Stimulated activated CD8-positive, alpha-beta memory T cell treated with anti-CD3 and anti-CD28 coated beads, Interleukin-4, amount 100 ng/mL, for 1 hour (primary cell): ENCODE results near the gene AMDHD1.

ENCODE experiments used
- DNase-seq, 2 donors: peaks; one replicate each; pipeline ENCODE4 v3.0.0-alpha.2; 2020; ENCODE audit warnings: low read depth in 2 of 2, low spot score in 1 of 2

The AMDHD1 gene

DNA sequence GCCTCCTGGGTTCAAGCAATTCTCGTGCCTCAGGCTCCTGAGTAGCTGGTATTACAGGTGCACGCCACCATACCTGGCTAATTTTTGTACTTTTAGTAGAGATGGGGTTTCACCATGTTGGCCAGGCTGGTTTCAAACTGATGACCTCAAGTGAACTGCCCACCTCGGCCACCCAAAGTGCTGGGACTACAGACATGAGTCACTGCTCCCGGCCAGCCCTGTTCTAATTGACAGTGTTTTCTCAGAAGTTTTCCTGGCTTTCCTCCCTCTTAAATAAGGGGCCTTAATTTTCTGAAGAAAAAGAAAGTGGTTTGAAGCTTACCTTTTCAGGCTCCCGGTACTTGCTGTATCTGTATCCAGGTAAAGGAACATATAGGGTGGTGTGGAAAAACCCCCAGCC lies 51.3 kb downstream of the AMDHD1 start:
- DNase-seq = no peak

DNA sequence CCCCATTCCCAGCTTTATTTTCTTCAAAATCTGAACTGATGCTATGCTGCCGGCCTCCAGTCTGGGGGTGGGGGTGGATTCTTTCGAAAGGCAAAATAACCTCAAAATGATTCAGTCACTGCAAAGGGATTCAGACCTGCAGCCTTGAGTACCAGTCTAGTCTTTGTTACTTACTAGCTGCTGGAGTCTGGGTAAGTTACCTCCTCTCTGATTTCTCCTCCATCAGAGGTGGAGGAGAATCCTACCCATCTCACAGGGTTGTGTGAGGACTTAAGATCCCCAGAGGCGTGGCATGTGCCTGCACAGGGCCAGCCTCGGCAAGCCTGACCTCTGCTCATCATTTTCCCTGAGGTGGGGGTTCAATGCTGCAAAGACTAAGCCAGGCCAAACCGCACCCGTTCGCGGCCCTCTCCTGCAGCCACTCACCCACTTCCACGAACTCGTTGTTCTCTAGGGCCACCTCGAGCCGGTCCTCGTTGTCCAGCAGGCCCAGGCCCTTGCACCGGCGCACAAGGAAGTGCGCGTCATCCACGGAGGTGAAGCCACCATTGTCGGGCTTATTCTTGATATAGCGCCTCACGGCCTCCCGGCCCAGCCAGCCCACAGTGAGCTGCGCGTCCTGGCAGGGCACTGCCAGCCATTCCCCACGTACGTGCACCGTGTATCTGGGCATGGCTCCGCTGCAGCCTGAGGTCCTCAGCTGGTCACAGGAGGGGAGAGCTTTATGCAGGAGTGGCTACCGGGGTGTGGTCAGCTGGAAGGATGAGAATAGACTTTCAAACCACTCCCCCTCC lies 52.3 kb downstream of the AMDHD1 start:
- no peak for DNase-seq

DNA sequence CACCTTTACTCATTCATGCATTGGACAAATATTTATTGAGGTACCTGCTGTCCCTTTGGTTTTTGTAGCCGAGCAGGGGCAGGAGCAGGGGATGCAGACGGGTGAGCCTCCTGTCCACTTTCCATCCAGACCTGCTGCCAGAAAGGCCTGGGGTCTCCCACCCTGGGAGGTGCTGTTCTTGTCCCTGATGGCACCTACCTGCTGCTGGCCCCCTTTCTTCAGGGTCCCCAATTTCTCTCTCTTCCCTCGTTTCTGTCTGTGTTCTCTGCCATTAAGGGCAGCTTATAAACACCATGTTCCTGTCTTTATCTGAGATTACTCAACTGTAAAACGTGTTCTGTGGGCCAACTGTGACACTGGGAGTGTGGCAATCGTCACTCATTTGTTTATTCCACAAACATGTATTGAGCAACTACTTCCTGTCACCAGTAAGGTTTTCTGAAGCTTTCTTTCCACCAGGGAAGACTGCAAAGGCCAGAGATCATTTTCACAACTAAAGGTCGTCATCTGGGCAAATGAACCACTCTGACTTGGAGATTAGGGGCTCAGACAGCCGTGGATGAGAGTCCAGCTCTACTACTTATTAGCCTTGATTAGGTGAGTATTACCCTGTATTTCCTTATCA lies 53.0 kb downstream of the AMDHD1 start, which contains the start of gene HAL:
TSS of gene HAL (minus strand) at position 311 of the 625 bp plus-strand sequence. CDS start 434 bp downstream, outside the sequence.
- DNase-seq = no peak

DNA sequence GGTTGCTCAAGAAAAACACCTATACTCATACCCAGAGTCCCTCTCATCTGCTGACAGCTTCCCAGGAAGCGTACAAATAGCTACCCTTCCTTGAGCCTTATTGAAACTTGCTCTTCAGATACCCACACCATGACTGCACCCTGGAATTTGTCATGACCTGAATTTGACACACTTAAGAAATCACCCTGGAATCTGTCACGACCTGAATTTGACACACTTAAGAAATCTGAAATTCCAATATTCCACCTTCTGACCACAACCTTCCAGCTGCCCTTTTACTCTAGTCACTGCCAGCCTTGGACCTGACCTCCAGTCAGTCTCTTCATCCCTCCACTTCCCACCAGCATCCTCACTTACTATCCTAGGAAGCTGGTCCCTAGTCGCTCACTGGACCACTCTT lies 54.1 kb downstream of the AMDHD1 start:
- DNase-seq = no peak

GRCh38 chr12:95997911-95998510 lies 54.9 kb downstream of the AMDHD1 start:
- no peak for DNase-seq

GRCh38 chr12:95998611-95999286 lies 55.6 kb downstream of the AMDHD1 start:
- DNase-seq = peak in 1 of 2 donors; percentile 4

GRCh38 chr12:95999484-95999883 lies 56.4 kb downstream of the AMDHD1 start:
- DNase-seq = no peak

- no peak for DNase-seq
Observed at GRCh38 chr12:96000858-96001257, 57.7 kb downstream of the AMDHD1 start.

DNA sequence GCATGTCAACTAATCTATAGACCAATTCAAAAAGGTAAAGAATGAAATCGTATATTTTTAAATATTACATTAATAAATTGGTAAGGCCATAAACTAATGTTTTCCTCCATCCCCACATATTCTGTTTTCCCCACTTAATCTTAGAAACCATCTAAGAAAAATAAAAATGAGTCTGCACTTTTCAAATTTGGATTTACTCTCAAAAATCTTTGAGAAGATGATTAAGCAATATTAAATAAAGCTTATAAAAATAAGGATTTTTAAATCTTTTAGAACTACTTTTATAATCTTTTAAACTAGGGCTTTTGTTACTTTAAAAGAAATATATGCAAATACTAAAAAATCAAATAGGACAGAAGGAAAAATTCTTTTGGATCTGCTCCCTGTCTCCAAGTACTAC lies 63.6 kb downstream of the AMDHD1 start:
- no peak for DNase-seq

- no peak for DNase-seq
Observed at GRCh38 chr12:96007729-96008128, 64.6 kb downstream of the AMDHD1 start.

GRCh38 chr12:96014943-96015599 lies 71.9 kb downstream of the AMDHD1 start:
- DNase-seq = no peak

GRCh38 chr12:96015672-96016071 lies 72.5 kb downstream of the AMDHD1 start:
- DNase-seq = no peak
